GM21447 (cell line): ENCODE results near the gene BIN1.
"Not testable (repeated sequence)": the region's sequence is repeated elsewhere in the genome, so short reads cannot be mapped to it uniquely, and the experiment has no call there.

Source experiments
- ATAC-seq: cut with Tn5 transposase; IDR thresholded peaks from one replicate; pipeline ENCODE4 v1.9.1; 2021; ENCODE audit not compliant: unreplicated experiment

The BIN1 gene

DNA sequence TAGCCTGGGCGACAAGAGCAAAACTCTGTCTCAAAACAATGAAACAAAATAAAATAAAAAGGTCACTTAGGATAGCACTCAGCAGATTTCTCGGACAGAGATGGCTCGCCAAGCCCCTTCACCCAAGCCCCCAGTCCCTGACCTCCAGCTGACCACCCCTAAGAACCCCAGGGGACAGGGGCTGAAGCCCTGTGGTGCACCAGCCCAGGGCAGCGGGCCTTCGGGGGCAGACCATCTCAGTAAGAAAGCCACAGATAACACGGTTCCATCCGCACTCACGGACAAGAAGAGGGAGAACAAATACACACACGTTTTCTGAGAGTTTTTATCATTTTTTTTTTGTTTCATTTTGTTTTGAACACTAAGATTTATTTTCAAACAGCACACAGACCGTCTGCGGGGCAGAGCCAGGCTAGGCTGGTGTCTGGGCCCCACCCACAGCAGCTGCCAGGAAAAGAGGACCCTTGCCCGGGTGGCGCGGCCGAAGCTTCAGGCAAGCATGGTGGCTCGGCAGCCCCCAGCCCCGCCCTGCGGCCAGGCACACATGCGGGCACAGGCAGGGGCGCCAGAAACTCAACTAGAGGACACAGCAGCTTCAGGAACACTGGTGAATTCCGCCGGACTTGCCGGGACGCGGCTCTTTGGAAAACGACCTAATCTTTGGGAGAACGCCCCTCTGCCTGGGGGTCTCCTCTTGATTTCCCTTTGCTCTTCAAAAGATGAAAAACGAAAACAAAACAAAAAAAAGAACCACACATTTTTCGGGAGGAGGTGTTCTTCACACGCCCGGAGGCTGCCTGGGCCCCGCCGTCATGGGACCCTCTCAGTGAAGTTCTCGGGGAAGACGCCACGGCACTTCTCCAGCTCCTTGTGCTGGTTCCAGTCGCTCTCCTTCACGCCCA is 59.0 kb downstream of the BIN1 start:
- no peak for ATAC-seq

DNA sequence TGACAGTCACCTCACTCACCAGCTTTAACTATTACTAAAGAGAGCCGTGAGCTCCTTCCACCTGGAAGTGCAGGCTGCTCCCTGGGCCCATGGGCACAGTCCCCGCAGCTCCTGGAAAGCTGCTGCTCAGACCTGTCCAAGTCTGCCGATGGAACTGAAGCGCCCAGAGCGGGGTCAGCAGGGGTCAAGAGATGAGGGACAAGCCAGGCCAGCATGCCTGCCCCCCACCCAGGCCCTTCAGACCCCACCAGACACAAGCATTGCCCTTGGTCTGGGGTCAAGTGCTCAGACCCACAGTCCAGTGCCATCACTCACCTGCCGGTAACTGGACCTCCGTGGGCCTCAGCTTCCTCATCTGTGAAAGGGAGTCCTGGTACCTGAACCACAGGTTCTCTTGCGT is 59.9 kb downstream of the BIN1 start:
- no peak for ATAC-seq

DNA sequence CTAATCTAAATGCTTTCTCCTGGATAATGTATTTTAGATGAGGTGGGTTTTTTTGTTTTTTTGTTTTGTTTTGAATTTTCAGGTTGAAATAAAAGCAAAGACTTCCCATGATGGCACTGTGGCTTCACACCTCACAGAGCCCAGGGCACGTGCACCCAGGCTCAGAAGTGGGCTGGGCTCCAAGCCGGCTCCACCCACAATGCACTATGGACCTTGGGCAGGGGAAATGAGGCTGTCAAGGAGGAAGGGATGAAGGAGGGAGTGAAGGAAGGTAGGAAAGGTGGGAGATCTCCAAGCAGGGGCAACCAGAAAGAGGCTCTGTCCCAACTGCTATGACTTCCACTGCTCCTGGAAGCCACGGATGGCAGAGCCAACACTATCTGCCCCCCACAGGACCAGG is 60.4 kb downstream of the BIN1 start:
- no peak for ATAC-seq

DNA sequence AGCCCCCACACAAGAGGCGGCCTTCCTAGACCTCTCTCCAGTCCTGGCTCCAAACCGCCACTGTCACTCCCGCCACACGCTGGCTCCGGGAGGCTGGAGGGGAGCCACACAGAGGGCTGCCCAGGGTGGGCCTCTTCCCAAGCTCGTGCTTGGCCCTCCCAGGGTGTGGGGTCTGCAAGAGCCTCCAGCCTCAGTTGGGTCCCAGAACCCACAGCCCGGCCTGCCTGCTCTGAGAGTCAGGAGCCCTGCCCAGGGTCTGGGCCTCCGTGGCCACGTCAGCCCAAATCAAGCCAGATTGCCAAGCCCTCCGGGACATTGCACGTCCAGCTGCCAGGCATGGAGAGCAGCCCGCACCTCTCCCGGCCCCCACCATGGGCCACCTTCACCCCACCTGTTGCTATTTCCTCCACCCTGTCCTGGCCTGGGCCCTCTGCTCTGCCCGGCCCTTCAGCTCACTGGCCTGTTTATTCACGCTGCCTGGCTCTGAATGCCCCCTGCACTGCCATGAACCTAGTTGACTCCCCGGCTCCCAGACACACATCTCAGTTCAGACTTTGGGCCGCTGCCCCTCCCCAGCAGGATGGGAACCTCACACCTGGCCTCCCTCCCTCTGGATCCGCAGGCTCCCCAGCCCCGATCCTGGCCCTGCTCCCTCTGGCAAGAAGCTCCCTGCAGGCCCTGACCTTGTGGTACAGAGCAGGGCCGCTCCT is 61.0 kb downstream of the BIN1 start:
- ATAC-seq, result no peak

- no peak for ATAC-seq
Measured at GRCh38 chr2:127044977-127045661, 61.8 kb downstream of the BIN1 start.

GRCh38 chr2:127044165-127044718 is 62.7 kb downstream of the BIN1 start:
- no peak for ATAC-seq

DNA sequence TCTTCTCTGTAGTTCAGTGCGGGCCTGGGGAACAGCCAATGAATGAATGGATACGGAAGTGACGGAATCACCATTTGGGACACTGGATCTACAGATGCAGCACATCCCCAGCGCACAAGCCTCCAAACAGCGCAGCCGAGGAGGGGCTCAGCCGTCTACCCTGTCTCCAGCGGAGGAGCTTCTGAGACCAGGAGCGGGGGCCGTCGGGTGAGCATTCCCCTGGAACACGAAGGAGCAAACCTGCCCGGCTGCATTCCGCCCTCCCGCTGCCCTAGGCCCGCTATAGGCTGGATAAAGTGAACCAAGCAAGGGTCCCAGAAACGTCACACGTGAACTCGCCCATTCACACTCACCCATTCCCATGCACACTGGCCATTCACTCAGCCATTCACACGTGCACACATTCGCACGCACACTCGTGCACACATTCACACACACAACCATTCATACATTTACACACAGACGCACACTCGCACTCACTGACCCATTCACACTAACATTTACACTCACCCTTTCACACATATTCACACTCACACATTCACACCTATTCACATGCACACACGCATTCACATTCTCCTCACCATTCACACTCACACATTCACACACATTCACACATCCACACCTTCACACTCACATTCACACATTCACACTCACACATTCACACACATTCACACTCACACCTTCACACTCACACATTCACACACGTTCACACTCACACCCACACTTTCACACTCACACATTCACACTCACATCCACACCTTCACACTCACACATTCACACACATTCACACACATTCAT is 63.4 kb downstream of the BIN1 start:
- ATAC-seq, result no peak

GRCh38 chr2:127041259-127041970 is 65.5 kb downstream of the BIN1 start:
- ATAC-seq, result no peak

DNA sequence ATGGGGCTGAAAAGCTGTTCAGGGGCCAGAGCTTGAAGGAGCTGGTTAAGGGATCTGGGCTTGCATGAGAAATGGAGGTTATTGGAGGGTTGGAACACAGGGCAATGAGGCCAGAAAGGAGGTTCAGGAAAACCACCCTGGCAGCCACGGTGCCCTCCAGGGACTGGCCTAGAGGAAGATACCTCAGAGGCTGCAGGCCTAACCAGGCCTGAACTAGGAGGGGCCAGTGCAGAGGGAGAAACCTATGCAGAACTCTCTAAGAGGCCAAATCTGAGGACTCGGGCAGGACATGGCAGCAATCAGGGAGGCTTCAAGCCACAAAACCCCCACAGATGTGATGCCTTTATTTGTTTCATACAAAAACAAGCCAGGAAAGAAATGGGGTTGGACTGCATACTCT is 66.8 kb downstream of the BIN1 start:
- ATAC-seq, result no peak

GRCh38 chr2:127039387-127040031 is 67.4 kb downstream of the BIN1 start:
- peak; percentile 61 for ATAC-seq

- no peak for ATAC-seq
Measured at GRCh38 chr2:127037476-127037875, 69.5 kb downstream of the BIN1 start.

DNA sequence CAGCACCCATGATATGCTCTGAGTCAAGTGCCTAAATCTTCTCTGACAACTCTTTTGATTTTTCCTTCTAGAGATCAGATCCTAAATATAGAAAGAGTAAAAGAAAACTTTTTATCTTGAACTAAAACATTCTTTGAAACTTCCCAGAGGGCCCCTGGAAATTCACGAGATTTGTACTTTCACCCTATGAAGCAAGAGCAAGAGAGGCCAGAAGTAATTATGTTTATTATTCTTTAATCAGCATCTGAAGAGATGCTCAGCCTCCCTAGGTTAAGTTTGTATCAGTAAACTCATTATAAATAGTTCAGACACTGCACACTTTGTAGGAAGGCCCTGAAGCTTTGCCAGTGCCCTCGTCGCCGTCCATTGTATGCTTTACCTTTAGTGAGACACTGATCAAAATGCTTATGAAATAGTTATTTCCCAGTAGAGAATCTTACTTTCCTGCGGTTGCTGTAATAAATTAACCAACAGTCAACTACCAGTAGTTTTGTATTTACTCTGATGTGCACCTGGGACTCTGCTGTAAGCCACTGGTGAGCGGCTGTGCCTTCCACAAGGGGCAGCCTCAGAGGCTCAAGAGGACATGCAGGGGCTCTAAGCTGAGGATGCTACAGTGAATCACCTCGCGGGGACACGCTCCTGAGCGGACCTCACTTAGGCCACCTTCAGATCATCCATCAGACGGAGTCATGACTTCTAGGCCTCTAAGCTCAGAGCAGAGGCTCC is 71.9 kb downstream of the BIN1 start:
- peak; percentile 61 for ATAC-seq

GRCh38 chr2:127034051-127034450 is 72.9 kb downstream of the BIN1 start:
- no peak for ATAC-seq

GRCh38 chr2:127032621-127033020 is 74.3 kb downstream of the BIN1 start:
- no peak for ATAC-seq

GRCh38 chr2:127029350-127030051 is 77.5 kb downstream of the BIN1 start:
- ATAC-seq, result no peak

- not testable (repeated sequence) for ATAC-seq
Measured at GRCh38 chr2:127028745-127029144, 78.2 kb downstream of the BIN1 start.

GRCh38 chr2:127027715-127028114 is 79.2 kb downstream of the BIN1 start:
- no peak for ATAC-seq
